ENCODE measurements around the gene MAGI1. TPM values are rescaled to one million over a fixed set of nuclear protein-coding genes. Genes with fewer than 3 reads are reported as not detected.
"Not testable (repeated sequence)": the region's sequence is repeated elsewhere in the genome, so short reads cannot be mapped to it uniquely, and the experiment has no call there.

Gene MAGI1
- total RNA-seq, 1 experiment from 2014 or later = 16.9 TPM

- DNase-seq = no peak
- Histone ChIP-seq H3K27ac (no peak overlapping the region), H3K4me3 (no peak overlapping the region), H3K27me3 (no peaks in the 10 kb centered on the region), H3K36me3 (no peaks in the 10 kb centered on the region), H3K9me3 (replicated peaks) (no peaks in the 10 kb centered on the region), H3K4me1 (peaks cover 20% of the 10 kb centered on the region)
These were observed 465.1 kb downstream of the MAGI1 start for GRCh38 chr3:65573548-65574116.

DNA sequence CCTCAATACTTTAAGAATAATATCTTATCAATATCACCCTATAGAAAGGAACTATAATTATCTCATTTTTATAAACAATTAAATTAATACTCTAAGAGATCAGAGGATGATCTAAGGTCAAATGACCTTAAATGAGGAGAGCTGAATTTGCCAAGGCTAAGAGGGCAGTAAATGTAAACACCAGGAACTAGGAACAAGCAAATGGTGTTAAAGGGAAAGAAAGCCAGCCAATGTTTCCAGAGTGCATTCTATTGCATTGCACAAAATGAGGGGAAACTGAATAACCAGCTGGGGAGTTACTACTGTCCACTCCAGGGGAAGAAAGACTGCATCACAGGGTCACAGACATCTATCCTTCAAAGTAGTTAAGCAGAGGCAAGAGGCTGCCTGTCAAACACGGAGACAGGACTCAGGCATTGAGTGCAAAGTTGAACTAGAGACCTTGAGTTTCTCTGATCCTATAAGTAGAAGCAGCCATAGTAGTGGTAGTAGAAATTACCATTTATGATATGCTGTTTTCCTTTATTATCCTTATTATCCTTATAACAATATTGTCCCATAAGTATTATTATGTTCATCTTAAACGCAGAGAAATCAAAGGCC lies 466.4 kb downstream of the MAGI1 start:
- H3K27ac ChIP-seq = no peak overlapping the region
- H3K4me1 ChIP-seq = peaks cover 26% of the 10 kb centered on the region
- no peak for DNase-seq
- H3K36me3 ChIP-seq = no peaks in the 10 kb centered on the region
- no peak overlapping the region for H3K4me3 ChIP-seq
- no peaks in the 10 kb centered on the region for H3K27me3 ChIP-seq
- no peaks in the 10 kb centered on the region for H3K9me3 ChIP-seq (replicated peaks)

- H3K4me1 ChIP-seq = peaks cover 28% of the 10 kb centered on the region
- DNase-seq = no peak
- no peak overlapping the region for H3K4me3 ChIP-seq
- H3K27ac ChIP-seq = no peak overlapping the region; the same call in 1 of the 2 replicates
- no peaks in the 10 kb centered on the region for H3K27me3 ChIP-seq
- no peaks in the 10 kb centered on the region for H3K9me3 ChIP-seq (replicated peaks)
- no peaks in the 10 kb centered on the region for H3K36me3 ChIP-seq
These were observed 468.8 kb downstream of the MAGI1 start for GRCh38 chr3:65569845-65570405.

- Histone ChIP-seq H3K4me1 (peaks cover 28% of the 10 kb centered on the region), H3K4me3 (no peak overlapping the region), H3K9me3 (replicated peaks) (no peaks in the 10 kb centered on the region), H3K27ac (peak overlapping the region; percentile 85), H3K27me3 (no peaks in the 10 kb centered on the region), H3K36me3 (no peaks in the 10 kb centered on the region)
- peak in 1 of 2 experiments; percentile 42 for DNase-seq
These were observed 469.6 kb downstream of the MAGI1 start for GRCh38 chr3:65569129-65569528.

- Histone ChIP-seq H3K27ac (peak overlapping the region; percentile 85), H3K9me3 (replicated peaks) (no peaks in the 10 kb centered on the region), H3K27me3 (no peaks in the 10 kb centered on the region), H3K36me3 (no peaks in the 10 kb centered on the region), H3K4me1 (peaks cover 28% of the 10 kb centered on the region), H3K4me3 (no peak overlapping the region)
- peak; percentile 82 to 91 for DNase-seq
These were observed 470.2 kb downstream of the MAGI1 start for GRCh38 chr3:65568497-65568896.

DNA sequence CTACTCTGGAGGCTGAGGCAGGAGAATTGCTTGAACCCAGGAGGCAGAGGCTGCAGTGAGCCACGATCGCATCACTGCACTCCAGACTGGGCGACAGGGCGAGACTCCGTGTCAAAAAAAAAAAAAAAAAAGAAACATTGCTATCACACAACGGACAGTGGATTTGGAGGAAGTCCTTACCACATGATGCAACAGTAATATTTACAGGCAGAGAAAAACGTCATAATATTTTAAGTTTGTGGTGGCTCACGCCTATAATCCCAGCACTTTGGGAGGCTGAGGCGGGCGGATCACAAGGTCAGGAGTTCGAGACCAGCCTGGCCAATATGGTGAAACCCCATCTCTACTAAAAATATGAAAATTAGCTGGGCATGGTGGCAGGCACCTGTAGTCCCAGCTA lies 473.0 kb downstream of the MAGI1 start:
- H3K36me3 ChIP-seq; DNase-seq; H3K4me3 ChIP-seq; H3K27me3 ChIP-seq; H3K27ac ChIP-seq; H3K9me3 ChIP-seq (replicated peaks): not testable (repeated sequence)
- H3K4me1 ChIP-seq = peaks cover 28% of the 10 kb centered on the region

- no peaks in the 10 kb centered on the region for H3K9me3 ChIP-seq (replicated peaks)
- H3K4me3 ChIP-seq = no peak overlapping the region
- no peak overlapping the region for H3K27ac ChIP-seq
- no peaks in the 10 kb centered on the region for H3K36me3 ChIP-seq
- H3K4me1 ChIP-seq = peaks cover 27% of the 10 kb centered on the region
- H3K27me3 ChIP-seq = no peaks in the 10 kb centered on the region
- DNase-seq = no peak
These were observed 474.2 kb downstream of the MAGI1 start for GRCh38 chr3:65564483-65564882.

GRCh38 chr3:65563861-65564260 lies 474.9 kb downstream of the MAGI1 start:
- H3K4me3 ChIP-seq = no peak overlapping the region
- H3K9me3 ChIP-seq (replicated peaks) = no peaks in the 10 kb centered on the region
- peaks cover 21% of the 10 kb centered on the region for H3K4me1 ChIP-seq
- no peak for DNase-seq
- no peaks in the 10 kb centered on the region for H3K36me3 ChIP-seq
- H3K27ac ChIP-seq = no peak overlapping the region
- no peaks in the 10 kb centered on the region for H3K27me3 ChIP-seq

GRCh38 chr3:65562447-65562846 lies 476.3 kb downstream of the MAGI1 start:
- no peak for DNase-seq
- no peak overlapping the region for H3K4me3 ChIP-seq
- no peaks in the 10 kb centered on the region for H3K9me3 ChIP-seq (replicated peaks)
- no peaks in the 10 kb centered on the region for H3K36me3 ChIP-seq
- no peaks in the 10 kb centered on the region for H3K27me3 ChIP-seq
- H3K4me1 ChIP-seq = peaks cover 10% of the 10 kb centered on the region
- H3K27ac ChIP-seq = no peak overlapping the region

DNA sequence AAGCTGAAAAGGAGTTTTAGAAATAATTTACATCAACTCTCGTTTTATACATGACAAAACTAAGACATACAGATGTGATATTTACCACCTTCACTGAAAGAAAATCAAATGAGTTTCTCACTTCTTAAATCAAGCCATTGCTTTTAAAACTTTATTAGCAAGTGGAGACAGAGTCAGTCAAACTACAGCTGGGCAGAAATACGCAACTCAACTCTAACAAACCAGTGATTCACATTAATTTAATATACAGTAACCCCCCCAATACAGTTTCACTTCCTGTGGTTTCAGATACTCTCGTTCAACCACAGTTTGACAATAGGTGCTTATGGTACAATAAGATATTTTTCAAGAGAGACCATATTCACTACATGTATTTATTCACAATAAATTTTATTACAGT lies 477.1 kb downstream of the MAGI1 start:
- H3K4me1 ChIP-seq = peaks cover 4% of the 10 kb centered on the region

DNA sequence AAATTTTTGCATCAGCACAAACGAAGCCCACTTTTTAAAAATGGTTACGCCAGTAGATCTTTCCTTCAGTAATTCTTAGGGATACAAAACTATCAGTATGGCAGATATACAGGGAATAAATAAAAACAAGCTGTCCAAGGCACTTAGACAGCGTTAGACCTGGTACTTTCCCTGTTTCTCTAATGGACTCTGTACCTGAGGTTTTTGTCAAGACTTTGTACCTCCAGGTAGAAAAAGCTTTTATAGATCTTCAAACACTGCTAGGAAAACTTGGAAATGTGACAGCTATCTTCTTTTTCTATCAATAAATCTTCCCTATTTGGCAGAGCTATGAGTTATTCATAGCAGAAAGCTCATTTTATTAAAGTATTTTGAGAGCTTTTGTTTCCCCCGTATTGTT lies 477.8 kb downstream of the MAGI1 start:
- H3K4me3 ChIP-seq = no peak overlapping the region
- H3K27ac ChIP-seq = no peak overlapping the region
- no peak for DNase-seq
- H3K36me3 ChIP-seq = no peaks in the 10 kb centered on the region
- no peaks in the 10 kb centered on the region for H3K4me1 ChIP-seq
- no peaks in the 10 kb centered on the region for H3K27me3 ChIP-seq
- no peaks in the 10 kb centered on the region for H3K9me3 ChIP-seq (replicated peaks)

More for the DNA sequence above, 477.1 kb downstream of the MAGI1 start:
- Histone ChIP-seq H3K9me3 (replicated peaks) (no peaks in the 10 kb centered on the region), H3K27ac (no peak overlapping the region), H3K36me3 (no peaks in the 10 kb centered on the region), H3K4me3 (no peak overlapping the region), H3K27me3 (no peaks in the 10 kb centered on the region)
- no peak for DNase-seq

GRCh38 chr3:65560133-65560532 lies 478.6 kb downstream of the MAGI1 start:
- no peak for DNase-seq
- no peaks in the 10 kb centered on the region for H3K4me1 ChIP-seq
- H3K4me3 ChIP-seq = no peak overlapping the region
- no peak overlapping the region for H3K27ac ChIP-seq
- no peaks in the 10 kb centered on the region for H3K27me3 ChIP-seq
- no peaks in the 10 kb centered on the region for H3K9me3 ChIP-seq (replicated peaks)
- no peaks in the 10 kb centered on the region for H3K36me3 ChIP-seq

DNA sequence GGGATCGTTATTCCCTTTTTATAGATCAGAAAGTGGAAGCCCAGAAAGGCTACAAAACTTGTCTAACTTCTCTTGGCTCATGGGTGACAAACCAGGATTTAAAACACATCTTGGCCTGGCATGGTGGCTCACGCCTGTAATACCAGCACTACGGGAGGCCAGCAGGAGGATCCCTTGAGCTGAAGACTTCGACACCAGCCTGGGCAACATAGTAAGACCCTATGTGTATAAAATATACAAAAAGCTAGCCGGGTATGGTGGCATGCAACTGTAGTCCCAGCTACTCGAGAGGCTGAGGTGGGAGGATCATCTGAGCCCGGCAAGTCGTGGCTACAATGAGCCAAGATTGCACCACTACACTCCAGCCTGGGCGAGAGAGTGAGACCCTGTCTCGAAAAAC lies 479.1 kb downstream of the MAGI1 start:
- no peaks in the 10 kb centered on the region for H3K4me1 ChIP-seq
- no peaks in the 10 kb centered on the region for H3K36me3 ChIP-seq
- H3K27me3 ChIP-seq = no peaks in the 10 kb centered on the region
- H3K9me3 ChIP-seq (replicated peaks) = no peaks in the 10 kb centered on the region
- no peak overlapping the region for H3K4me3 ChIP-seq
- no peak overlapping the region for H3K27ac ChIP-seq
- no peak for DNase-seq

DNA sequence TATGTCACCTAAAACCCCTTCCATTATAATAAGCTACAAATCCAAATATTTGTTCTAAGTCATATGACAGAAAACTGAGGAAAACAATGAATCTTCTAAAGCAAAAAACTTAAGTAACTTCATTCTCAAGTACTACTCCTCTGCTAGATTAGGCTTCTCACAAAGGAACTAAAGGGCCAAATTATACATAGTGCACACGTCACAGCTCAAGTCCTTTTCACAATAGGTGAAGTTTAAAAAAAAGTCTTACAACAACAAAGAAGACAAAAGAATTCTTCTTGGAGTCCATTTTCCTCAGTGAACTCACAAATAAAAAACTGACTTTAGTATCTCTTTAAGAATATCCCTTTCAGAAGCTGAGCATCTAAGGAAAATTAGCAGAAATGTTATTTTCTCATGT lies 479.9 kb downstream of the MAGI1 start:
- Histone ChIP-seq H3K9me3 (replicated peaks) (no peaks in the 10 kb centered on the region), H3K36me3 (no peaks in the 10 kb centered on the region), H3K27me3 (no peaks in the 10 kb centered on the region), H3K27ac (no peak overlapping the region), H3K4me3 (no peak overlapping the region), H3K4me1 (no peaks in the 10 kb centered on the region)
- DNase-seq = no peak

- Histone ChIP-seq H3K9me3 (replicated peaks) (no peaks in the 10 kb centered on the region), H3K27ac (no peak overlapping the region), H3K36me3 (no peaks in the 10 kb centered on the region), H3K27me3 (no peaks in the 10 kb centered on the region), H3K4me1 (no peaks in the 10 kb centered on the region), H3K4me3 (no peak overlapping the region)
- no peak for DNase-seq
These were observed 480.7 kb downstream of the MAGI1 start for GRCh38 chr3:65557899-65558564.

All from SJCRH30 (cell line).